Astrocyte (in vitro differentiated cells and primary cell): ENCODE data around the gene MON2.

ENCODE experiments used
- CTCF ChIP-seq: IDR thresholded peaks from 2 replicates; pipeline ENCODE4 v1.5.1; 2011; ENCODE audit warnings: low read depth, mild to moderate bottlenecking, inconsistent platforms, low read length, moderate library complexity; ENCODE audit not compliant: insufficient read depth
- EZH2 ChIP-seq: IDR thresholded peaks from 2 replicates; pipeline ENCODE4 v1.6.1; 2012; ENCODE audit warnings: mild to moderate bottlenecking, low read length, inconsistent platforms; ENCODE audit not compliant: insufficient read depth

GRCh38 chr12:62481843-62482540, 15.4 kb downstream of the MON2 start:
- TF ChIP-seq CTCF (no peak), EZH2 (no peak)
